NCI-H1417 treated with DMSO at 0.1 percent for 48 hours (cell line): ENCODE results near the gene ADGRL3.

Experiments
- DNase-seq: peaks from one replicate; lab custom pipeline; 2025; lab: John Stamatoyannopoulos, UW

ADGRL3 gene

GRCh38 chr4:61426229-61426628 lies 226.1 kb downstream of the ADGRL3 start:
- DNase-seq: no peak

GRCh38 chr4:61427099-61427817 lies 227.1 kb downstream of the ADGRL3 start:
- no peak for DNase-seq

- DNase-seq: no peak
Observed at GRCh38 chr4:61427818-61428495, 227.8 kb downstream of the ADGRL3 start.

GRCh38 chr4:61428950-61429349 lies 228.8 kb downstream of the ADGRL3 start:
- no peak for DNase-seq

GRCh38 chr4:61431131-61431530 lies 231.0 kb downstream of the ADGRL3 start:
- no peak for DNase-seq

GRCh38 chr4:61437923-61438322 lies 237.8 kb downstream of the ADGRL3 start:
- DNase-seq: no peak

GRCh38 chr4:61440321-61440720 lies 240.2 kb downstream of the ADGRL3 start:
- DNase-seq: no peak

- DNase-seq: no peak
Observed at GRCh38 chr4:61442936-61443335, 242.8 kb downstream of the ADGRL3 start.

GRCh38 chr4:61443813-61444510 lies 243.8 kb downstream of the ADGRL3 start:
- DNase-seq: no peak

GRCh38 chr4:61445374-61446063 lies 245.4 kb downstream of the ADGRL3 start:
- DNase-seq: no peak

- DNase-seq: no peak
Observed at GRCh38 chr4:61446941-61447340, 246.8 kb downstream of the ADGRL3 start.

- no peak for DNase-seq
Observed at GRCh38 chr4:61447918-61448317, 247.8 kb downstream of the ADGRL3 start.

GRCh38 chr4:61451935-61452334 lies 251.8 kb downstream of the ADGRL3 start:
- no peak for DNase-seq

GRCh38 chr4:61461956-61462355 lies 261.8 kb downstream of the ADGRL3 start:
- no peak for DNase-seq

- DNase-seq: no peak
Observed at GRCh38 chr4:61462451-61463326, 262.6 kb downstream of the ADGRL3 start.

- DNase-seq: no peak
Observed at GRCh38 chr4:61468024-61468720, 268.0 kb downstream of the ADGRL3 start.

GRCh38 chr4:61473306-61473705 lies 273.2 kb downstream of the ADGRL3 start:
- DNase-seq: no peak

- DNase-seq: no peak
Observed at GRCh38 chr4:61478340-61478739, 278.2 kb downstream of the ADGRL3 start.

- DNase-seq: no peak
Observed at GRCh38 chr4:61485056-61485455, 284.9 kb downstream of the ADGRL3 start.

GRCh38 chr4:61489927-61490326 lies 289.8 kb downstream of the ADGRL3 start:
- no peak for DNase-seq

- DNase-seq: no peak
Observed at GRCh38 chr4:61493041-61493440, 292.9 kb downstream of the ADGRL3 start.
